Activated CD8-positive, alpha-beta T cell treated with anti-CD3 and anti-CD28 coated beads for 36 hours (primary cell): ENCODE data around the gene VDAC2. TPM values are rescaled to one million over a fixed set of nuclear protein-coding genes. Genes with fewer than 3 reads are reported as not detected.

ENCODE experiments used
- ATAC-seq: fragments of 200-7000 bp; cut with Tn5 transposase; one replicate; pipeline ENCODE4 v1.10.0; 2021; ENCODE audit warnings: mild to moderate bottlenecking, moderate library complexity
- CTCF ChIA-PET: fragments of 350-600 bp; sonication (Branson Sonifier 250); formaldehyde crosslinking; loops from one replicate; lab custom pipeline; 2021; ENCODE audit warnings: antibody characterized with exemption; lab: Charles Lee
- POLR2A ChIA-PET: fragments of 350-600 bp; sonication (Branson Sonifier 250); formaldehyde crosslinking; loops from one replicate; lab custom pipeline; 2021; ENCODE audit warnings: antibody characterized with exemption; lab: Charles Lee
- DNase-seq: peaks from one replicate; pipeline ENCODE4 v3.0.0-alpha.2; 2020
- H3K27ac Mint-ChIP-seq: one replicate; pipeline ENCODE4 v1.8.0; 2021; ENCODE audit warnings: mild to moderate bottlenecking, mixed read lengths
- H3K27me3 Mint-ChIP-seq: one replicate; pipeline ENCODE4 v1.8.0; 2021; ENCODE audit warnings: mixed read lengths
- H3K36me3 Mint-ChIP-seq: one replicate; pipeline ENCODE4 v1.8.0; 2021; ENCODE audit warnings: low read depth, mixed read lengths
- H3K4me1 Mint-ChIP-seq: one replicate; pipeline ENCODE4 v1.8.0; 2021; ENCODE audit warnings: low read depth, mixed read lengths
- H3K4me3 Mint-ChIP-seq: one replicate; pipeline ENCODE4 v1.8.0; 2021; ENCODE audit warnings: mild to moderate bottlenecking, moderate library complexity, mixed read lengths
- H3K9me3 Mint-ChIP-seq: one replicate; pipeline ENCODE4 v1.8.0; 2021; ENCODE audit warnings: mixed read lengths
- intact Hi-C: fragments of 100-400 bp; cut with micrococcal nuclease; formaldehyde crosslinking; loops from one replicate; pipeline ENCODE4 v1.10.0; 2022
- total RNA-seq, 2 experiments: library from RNA; stranded (reverse); gene quantifications; one replicate each; pipeline ENCODE4 v1.2.3, GENCODE V29; 2021
- TF ChIP-seq, protein P1 (sequence below): fragments of 200-600 bp; IDR thresholded peaks from one replicate; pipeline ENCODE4 v1.8.0; 2022; ENCODE audit warnings: antibody characterized with exemption, mild to moderate bottlenecking

VDAC2 gene
- total RNA-seq, 2 experiments from 2014 or later, result 253 to 263 TPM

DNA sequence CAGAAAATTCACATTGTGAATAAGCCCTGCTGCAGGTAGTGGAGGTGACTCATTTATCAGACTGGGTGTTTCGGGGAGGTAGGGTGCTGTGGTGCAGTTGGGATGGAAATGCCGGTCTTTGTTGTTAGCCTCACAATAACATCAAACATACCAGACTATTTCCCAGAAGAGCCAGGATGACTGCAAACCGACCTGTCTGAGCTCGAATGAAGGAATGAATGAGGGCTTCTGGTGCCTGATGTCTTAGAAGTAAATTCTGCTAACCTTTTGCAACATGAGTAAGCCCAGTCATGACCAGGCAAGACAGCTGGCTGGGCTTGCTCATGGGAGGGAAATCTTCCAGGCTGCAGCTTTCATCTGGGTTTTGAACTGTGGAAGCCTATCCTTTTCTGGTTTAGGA lies 2.4 kb upstream of the VDAC2 start:
- Mint-ChIP-seq H3K4me1 (peaks cover 30% of the 10 kb centered on the region), H3K9me3 (no peaks in the 10 kb centered on the region), H3K27ac (peak overlapping the region; percentile 74), H3K27me3 (no peaks in the 10 kb centered on the region), H3K4me3 (peak overlapping the region; percentile 12), H3K36me3 (peaks cover 20% of the 10 kb centered on the region)
- TF ChIP-seq, protein P1, sequence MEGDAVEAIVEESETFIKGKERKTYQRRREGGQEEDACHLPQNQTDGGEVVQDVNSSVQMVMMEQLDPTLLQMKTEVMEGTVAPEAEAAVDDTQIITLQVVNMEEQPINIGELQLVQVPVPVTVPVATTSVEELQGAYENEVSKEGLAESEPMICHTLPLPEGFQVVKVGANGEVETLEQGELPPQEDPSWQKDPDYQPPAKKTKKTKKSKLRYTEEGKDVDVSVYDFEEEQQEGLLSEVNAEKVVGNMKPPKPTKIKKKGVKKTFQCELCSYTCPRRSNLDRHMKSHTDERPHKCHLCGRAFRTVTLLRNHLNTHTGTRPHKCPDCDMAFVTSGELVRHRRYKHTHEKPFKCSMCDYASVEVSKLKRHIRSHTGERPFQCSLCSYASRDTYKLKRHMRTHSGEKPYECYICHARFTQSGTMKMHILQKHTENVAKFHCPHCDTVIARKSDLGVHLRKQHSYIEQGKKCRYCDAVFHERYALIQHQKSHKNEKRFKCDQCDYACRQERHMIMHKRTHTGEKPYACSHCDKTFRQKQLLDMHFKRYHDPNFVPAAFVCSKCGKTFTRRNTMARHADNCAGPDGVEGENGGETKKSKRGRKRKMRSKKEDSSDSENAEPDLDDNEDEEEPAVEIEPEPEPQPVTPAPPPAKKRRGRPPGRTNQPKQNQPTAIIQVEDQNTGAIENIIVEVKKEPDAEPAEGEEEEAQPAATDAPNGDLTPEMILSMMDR, result no peak
- ATAC-seq, result no peak
- ChIA-PET POLR2A (interaction anchor here (0.7 to 6.3 kb wide), 4 partner anchors 12 to 25 kb away, joined by 3 to 106 read pairs (median 4); partner anchors contain the start of gene COMTD1), CTCF (interaction anchor here (0.9 to 8.5 kb wide), 3 partner anchors 12 to 37 kb away, joined by 3 to 57 read pairs (median 3); no protein-coding TSS in a partner anchor)
- DNase-seq, result peak; percentile 37
- intact Hi-C loops, result no loop called here

DNA sequence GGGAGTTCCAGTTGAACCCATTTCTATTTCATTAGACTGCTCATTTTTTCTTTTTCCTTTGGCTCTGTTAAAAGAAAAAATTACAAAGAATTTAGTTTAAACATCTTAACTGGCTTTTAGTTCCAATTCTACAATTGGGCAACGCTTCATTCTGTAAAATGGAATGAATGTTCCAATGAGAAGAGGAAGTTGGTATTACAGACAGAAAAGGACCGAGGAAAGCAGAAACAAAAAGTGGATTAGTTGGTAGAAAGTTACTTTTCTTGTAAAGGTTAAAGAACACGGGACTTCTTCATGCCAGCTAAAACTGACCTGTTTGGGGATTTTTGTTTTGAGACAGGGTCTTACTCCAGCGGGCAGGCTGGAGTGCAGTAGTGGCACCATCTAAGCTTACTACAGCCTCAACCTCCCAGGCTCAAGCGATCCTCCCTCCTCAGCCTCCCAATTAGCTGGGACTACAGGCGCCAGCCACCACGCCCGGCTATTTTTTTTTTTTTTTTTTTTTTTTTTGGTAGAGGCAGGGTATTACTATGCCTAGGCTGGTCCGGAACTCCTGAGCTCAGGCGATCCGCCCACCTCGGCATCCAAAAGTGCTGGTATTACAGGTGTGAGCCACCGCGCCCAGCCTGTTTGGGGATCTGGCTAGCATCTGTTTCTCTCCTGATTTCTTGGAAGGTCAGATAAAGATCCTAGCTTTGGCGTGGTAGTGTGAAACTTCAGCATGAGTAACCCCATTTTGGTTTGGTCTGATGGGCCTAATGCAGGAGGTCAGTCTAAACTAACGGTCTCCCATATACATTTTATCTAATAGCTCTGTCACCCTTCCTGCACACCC lies 1.3 kb upstream of the VDAC2 start:
- ChIA-PET CTCF (interaction anchor here (0.8 to 8.5 kb wide), 8 partner anchors 12 to 105 kb away, joined by 3 to 57 read pairs (median 6); partner anchors contain the start of genes COMTD1 and SAMD8), POLR2A (interaction anchor here (0.6 to 6.3 kb wide), 13 partner anchors 9 to 1393 kb away, joined by 3 to 106 read pairs (median 4); partner anchors contain the start of gene COMTD1)
- DNase-seq (peak; percentile 17), ATAC-seq (no peak)
- H3K4me3 Mint-ChIP-seq, result peak overlapping the region; percentile 98
- peak overlapping the region; percentile 100 for H3K27ac Mint-ChIP-seq
- no peaks in the 10 kb centered on the region for H3K27me3 Mint-ChIP-seq
- peaks cover 26% of the 10 kb centered on the region for H3K36me3 Mint-ChIP-seq
- H3K4me1 Mint-ChIP-seq, result peaks cover 36% of the 10 kb centered on the region
- intact Hi-C loops, result no loop called here
- TF ChIP-seq, protein P1, result no peak
- H3K9me3 Mint-ChIP-seq, result no peaks in the 10 kb centered on the region

DNA sequence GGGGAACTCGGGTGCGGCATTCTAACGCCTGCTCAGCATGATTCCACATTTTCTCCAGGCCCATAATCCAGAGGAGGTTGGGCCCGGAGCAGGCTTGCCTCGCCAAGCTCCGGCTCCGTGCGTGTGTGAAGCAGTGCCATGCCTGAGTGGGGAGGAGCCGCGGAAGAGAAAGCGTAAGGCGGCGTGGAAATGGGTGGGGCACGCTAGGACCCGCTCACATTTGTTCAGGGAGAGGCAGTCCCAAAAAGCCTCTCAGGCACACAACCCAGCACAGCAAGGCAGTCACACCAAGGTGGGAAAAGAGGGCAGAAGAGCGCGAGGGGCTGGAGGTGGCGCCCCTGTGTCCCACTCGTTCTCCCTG lies 695 bp upstream of the VDAC2 start:
- ChIA-PET POLR2A (interaction anchor here (0.6 to 6.3 kb wide), 15 partner anchors 8 to 1393 kb away, joined by 3 to 106 read pairs (median 4); partner anchors contain the start of genes COMTD1 and SAMD8), CTCF (interaction anchor here (0.6 to 8.5 kb wide), 10 partner anchors 12 to 346 kb away, joined by 3 to 57 read pairs (median 6); partner anchors contain the start of genes COMTD1 and SAMD8)

DNA sequence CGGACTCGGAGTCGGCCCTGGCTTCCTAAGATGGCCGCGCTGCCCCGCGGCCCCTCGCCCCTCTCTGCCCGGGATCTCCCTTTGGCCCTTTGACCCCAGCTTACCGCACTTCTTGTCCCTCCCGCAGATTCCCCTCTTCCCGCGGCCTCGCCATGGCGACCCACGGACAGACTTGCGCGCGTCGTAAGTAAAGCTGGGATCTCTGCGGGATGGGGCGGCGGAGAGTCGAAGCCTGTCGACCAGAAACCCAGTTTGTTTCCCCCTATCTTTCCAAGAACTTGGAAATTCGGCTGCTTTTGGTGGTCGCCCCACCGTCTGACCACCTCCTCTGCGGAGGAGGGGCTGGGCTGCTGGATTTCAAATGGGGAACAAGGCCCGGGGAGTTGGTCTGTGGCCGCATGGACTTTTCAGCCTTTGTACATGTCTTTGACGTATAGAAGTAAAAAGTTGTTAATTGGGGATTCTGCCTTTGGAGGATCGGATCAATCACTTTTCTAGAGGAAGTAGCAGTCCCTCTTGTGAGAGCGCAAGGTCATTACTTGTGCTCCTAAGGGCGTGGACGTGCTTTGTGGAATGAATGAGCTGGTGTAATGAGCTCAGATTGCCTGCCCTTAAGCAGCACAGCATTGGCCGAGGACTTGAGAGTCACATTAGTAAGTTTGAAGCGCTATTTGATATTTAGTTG lies 553 bp downstream of the VDAC2 start:
- Mint-ChIP-seq H3K9me3 (no peaks in the 10 kb centered on the region), H3K4me1 (peaks cover 42% of the 10 kb centered on the region), H3K36me3 (peaks cover 35% of the 10 kb centered on the region), H3K4me3 (peak overlapping the region; percentile 98), H3K27ac (peak overlapping the region; percentile 100), H3K27me3 (no peaks in the 10 kb centered on the region)
- ATAC-seq (no peak), DNase-seq (peak; percentile 65)
- intact Hi-C loops, result no loop called here
- POLR2A ChIA-PET, result interaction anchor here (0.9 to 6.3 kb wide), 14 partner anchors 9 to 99 kb away, joined by 3 to 106 read pairs (median 6); partner anchors contain the start of genes COMTD1 and SAMD8
- TF ChIP-seq, protein P1, result no peak
- CTCF ChIA-PET, result interaction anchor here (0.8 to 8.5 kb wide), 9 partner anchors 10 to 97 kb away, joined by 3 to 57 read pairs (median 6); partner anchors contain the start of gene COMTD1

More for the DNA sequence above, 695 bp upstream of the VDAC2 start:
- TF ChIP-seq, protein P1, result no peak
- Mint-ChIP-seq H3K4me3 (peak overlapping the region; percentile 98), H3K4me1 (peaks cover 38% of the 10 kb centered on the region), H3K27me3 (no peaks in the 10 kb centered on the region), H3K27ac (peak overlapping the region; percentile 100), H3K36me3 (peaks cover 31% of the 10 kb centered on the region), H3K9me3 (no peaks in the 10 kb centered on the region)
- intact Hi-C loops, result no loop called here
- ATAC-seq, result peak; percentile 60
- DNase-seq, result peak; percentile 81
